ENCODE measurements around the gene SEMA5A. TPM values are rescaled to one million over a fixed set of nuclear protein-coding genes. Genes with fewer than 3 reads are reported as not detected.
"Not testable (repeated sequence)": the region's sequence is repeated elsewhere in the genome, so short reads cannot be mapped to it uniquely, and the experiment has no call there.

SEMA5A gene
- total RNA-seq, 1 donor from 2014 or later = 31.1 TPM

DNA sequence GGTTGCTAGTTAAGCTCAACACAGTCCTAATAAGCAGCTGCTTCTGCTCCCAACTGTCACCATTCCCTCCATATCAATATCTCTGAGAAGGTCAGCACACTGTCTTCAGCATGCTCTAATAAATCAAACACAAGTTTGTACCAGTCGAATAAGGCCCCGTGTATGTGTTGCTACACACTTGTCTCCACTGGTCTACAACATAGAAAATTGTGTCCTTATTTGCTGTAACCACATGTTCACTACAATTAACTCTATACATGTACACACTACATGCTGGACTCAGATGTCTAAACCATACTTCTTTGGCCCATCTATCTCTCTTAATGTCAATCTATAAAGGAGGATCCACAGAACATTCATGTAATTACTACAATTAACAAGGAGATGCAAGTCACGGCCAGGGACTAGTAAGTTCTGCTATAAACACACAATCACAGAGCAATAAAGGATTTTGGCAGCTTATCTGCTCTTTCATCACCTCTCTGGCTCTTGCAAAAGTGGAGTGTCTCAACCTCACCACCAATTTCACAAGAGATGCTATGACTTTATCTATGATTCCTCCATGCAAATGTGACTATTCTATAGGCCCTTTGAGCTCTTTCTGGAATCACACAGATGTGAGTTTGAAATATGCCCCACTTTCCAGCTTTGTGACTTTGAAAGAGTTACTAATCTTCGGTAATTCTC is 143.9 kb downstream of the SEMA5A start:
- no peaks in the 10 kb centered on the region for H3K36me3 Mint-ChIP-seq (ENCODE audit: low read depth, unreplicated experiment)
- H3K9me3 Mint-ChIP-seq (ENCODE audit: unreplicated experiment) = no peaks in the 10 kb centered on the region
- DNase-seq (ENCODE audit: low spot score) = no peak
- peaks cover 2% of the 10 kb centered on the region for H3K27me3 Mint-ChIP-seq (ENCODE audit: unreplicated experiment)
- no peak overlapping the region for H3K27ac Mint-ChIP-seq (ENCODE audit: unreplicated experiment)
- H3K4me1 Mint-ChIP-seq (ENCODE audit: unreplicated experiment) = no peaks in the 10 kb centered on the region
- H3K4me3 Mint-ChIP-seq (ENCODE audit: unreplicated experiment) = no peak overlapping the region
- TF ChIP-seq, protein P1, sequence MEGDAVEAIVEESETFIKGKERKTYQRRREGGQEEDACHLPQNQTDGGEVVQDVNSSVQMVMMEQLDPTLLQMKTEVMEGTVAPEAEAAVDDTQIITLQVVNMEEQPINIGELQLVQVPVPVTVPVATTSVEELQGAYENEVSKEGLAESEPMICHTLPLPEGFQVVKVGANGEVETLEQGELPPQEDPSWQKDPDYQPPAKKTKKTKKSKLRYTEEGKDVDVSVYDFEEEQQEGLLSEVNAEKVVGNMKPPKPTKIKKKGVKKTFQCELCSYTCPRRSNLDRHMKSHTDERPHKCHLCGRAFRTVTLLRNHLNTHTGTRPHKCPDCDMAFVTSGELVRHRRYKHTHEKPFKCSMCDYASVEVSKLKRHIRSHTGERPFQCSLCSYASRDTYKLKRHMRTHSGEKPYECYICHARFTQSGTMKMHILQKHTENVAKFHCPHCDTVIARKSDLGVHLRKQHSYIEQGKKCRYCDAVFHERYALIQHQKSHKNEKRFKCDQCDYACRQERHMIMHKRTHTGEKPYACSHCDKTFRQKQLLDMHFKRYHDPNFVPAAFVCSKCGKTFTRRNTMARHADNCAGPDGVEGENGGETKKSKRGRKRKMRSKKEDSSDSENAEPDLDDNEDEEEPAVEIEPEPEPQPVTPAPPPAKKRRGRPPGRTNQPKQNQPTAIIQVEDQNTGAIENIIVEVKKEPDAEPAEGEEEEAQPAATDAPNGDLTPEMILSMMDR (IDR thresholded peaks at IDR 0.05; ENCODE audit: unreplicated experiment) = no peak

DNA sequence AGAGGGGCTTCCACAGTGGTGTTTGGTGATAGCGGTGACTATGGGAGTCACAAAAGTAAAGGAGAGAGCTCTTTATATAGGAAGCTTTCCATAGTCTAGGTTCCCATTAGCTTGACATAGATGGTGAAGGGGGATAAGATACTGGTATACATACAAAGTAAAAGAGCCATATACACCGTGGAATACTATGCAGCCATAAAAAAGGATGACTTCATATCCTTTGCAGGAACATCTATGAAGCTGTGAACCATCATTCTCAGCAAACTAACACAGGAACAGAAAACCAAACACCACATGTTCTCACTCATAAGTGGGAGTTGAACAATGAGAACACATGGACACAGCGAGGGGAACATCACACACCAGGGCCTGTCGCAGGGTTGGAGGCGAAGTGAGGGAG is 146.1 kb downstream of the SEMA5A start:
- DNase-seq (ENCODE audit: low spot score); H3K36me3 Mint-ChIP-seq (ENCODE audit: low read depth, unreplicated experiment); H3K27me3 Mint-ChIP-seq (ENCODE audit: unreplicated experiment); H3K4me1 Mint-ChIP-seq (ENCODE audit: unreplicated experiment); H3K27ac Mint-ChIP-seq (ENCODE audit: unreplicated experiment); H3K9me3 Mint-ChIP-seq (ENCODE audit: unreplicated experiment); H3K4me3 Mint-ChIP-seq (ENCODE audit: unreplicated experiment): not testable (repeated sequence)

DNA sequence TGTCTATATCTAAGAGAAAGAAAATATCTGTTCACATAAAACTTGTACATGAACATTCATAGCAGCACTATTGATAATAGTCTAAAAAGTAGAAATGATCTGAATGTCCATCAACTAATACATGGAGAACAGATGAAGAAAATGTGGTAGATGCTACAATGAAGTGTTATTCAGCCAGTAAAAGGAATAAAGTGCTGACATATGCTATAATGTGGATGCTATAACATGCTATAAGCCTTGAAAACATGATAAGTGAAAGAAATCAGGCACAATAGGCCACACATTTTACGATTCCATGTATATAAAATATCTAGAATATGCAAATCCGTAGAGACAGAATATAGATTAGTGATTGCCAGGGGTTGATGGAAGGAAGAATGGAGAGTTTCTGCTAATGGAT is 146.8 kb downstream of the SEMA5A start:
- no peak overlapping the region for H3K4me3 Mint-ChIP-seq (ENCODE audit: unreplicated experiment)
- no peaks in the 10 kb centered on the region for H3K9me3 Mint-ChIP-seq (ENCODE audit: unreplicated experiment)
- H3K4me1 Mint-ChIP-seq (ENCODE audit: unreplicated experiment) = no peaks in the 10 kb centered on the region
- H3K36me3 Mint-ChIP-seq (ENCODE audit: low read depth, unreplicated experiment) = no peaks in the 10 kb centered on the region
- DNase-seq (ENCODE audit: low spot score) = no peak
- H3K27me3 Mint-ChIP-seq (ENCODE audit: unreplicated experiment) = peaks cover 2% of the 10 kb centered on the region
- no peak overlapping the region for H3K27ac Mint-ChIP-seq (ENCODE audit: unreplicated experiment)
- TF ChIP-seq, protein P1 (IDR thresholded peaks at IDR 0.05; ENCODE audit: unreplicated experiment) = no peak

DNA sequence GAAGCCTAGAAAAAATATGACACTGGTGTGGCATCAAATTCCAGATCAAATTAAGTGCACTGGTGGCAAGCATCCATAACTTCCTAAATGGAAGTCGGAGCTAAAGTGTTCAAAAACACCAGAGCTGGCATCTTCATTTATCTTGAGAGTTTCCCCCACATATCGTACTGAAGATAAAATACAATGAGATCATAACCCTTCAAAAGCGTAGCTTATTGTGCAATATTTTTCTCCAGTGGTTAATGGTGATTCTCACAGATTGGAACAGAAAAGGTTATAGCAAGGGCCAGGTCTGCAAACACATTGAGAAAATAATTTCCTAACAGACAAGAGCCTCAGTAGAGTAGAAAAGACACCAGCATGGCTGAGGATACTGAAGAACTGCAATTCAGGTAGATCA is 147.6 kb downstream of the SEMA5A start:
- no peak overlapping the region for H3K27ac Mint-ChIP-seq (ENCODE audit: unreplicated experiment)
- H3K27me3 Mint-ChIP-seq (ENCODE audit: unreplicated experiment) = peaks cover 2% of the 10 kb centered on the region
- no peaks in the 10 kb centered on the region for H3K36me3 Mint-ChIP-seq (ENCODE audit: low read depth, unreplicated experiment)
- no peaks in the 10 kb centered on the region for H3K4me1 Mint-ChIP-seq (ENCODE audit: unreplicated experiment)
- no peaks in the 10 kb centered on the region for H3K9me3 Mint-ChIP-seq (ENCODE audit: unreplicated experiment)
- DNase-seq (ENCODE audit: low spot score) = no peak
- TF ChIP-seq, protein P1 (IDR thresholded peaks at IDR 0.05; ENCODE audit: unreplicated experiment) = no peak
- no peak overlapping the region for H3K4me3 Mint-ChIP-seq (ENCODE audit: unreplicated experiment)

DNA sequence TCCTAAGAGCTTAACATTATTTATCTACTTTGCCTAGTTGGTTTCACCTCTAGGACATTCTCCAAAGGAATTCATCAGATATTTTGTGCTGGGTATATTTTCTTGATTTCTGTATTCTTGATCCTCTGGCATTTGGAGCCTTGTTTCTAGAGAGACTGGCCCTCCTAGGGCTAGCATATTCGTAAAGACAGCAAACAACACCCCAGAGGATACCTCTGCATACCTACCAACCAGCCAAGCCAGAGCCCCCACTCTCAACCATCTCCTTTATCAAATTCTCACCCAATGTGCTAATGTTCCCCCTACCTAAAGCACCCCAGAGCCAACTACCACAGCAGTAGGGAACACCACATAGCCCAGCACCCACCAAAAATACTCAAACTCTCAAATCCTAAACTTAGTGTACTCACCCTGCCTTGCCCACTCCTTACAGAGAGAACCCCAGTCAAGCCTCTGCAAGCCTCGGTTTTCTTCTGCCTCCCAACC is 149.5 kb downstream of the SEMA5A start:
- no peak for DNase-seq (ENCODE audit: low spot score)
- TF ChIP-seq, protein P1 (IDR thresholded peaks at IDR 0.05; ENCODE audit: unreplicated experiment) = no peak
- peaks cover 2% of the 10 kb centered on the region for H3K27me3 Mint-ChIP-seq (ENCODE audit: unreplicated experiment)
- no peak overlapping the region for H3K27ac Mint-ChIP-seq (ENCODE audit: unreplicated experiment)
- no peak overlapping the region for H3K4me3 Mint-ChIP-seq (ENCODE audit: unreplicated experiment)
- H3K9me3 Mint-ChIP-seq (ENCODE audit: unreplicated experiment) = no peaks in the 10 kb centered on the region
- no peaks in the 10 kb centered on the region for H3K36me3 Mint-ChIP-seq (ENCODE audit: low read depth, unreplicated experiment)
- no peaks in the 10 kb centered on the region for H3K4me1 Mint-ChIP-seq (ENCODE audit: unreplicated experiment)
